Naive thymus-derived CD4-positive, alpha-beta T cell (primary cell): Measurements from ENCODE around the gene FSIP1. TPM values are rescaled to one million over a fixed set of nuclear protein-coding genes. Genes with fewer than 3 reads are reported as not detected.

Experiments
- ATAC-seq: fragments of 150-1000 bp; cut with Tn5 transposase; 2 replicates; pipeline ENCODE4 v1.10.0; 2021; ENCODE audit warnings: mild to moderate bottlenecking, moderate library complexity
- CTCF ChIA-PET: fragments of 350-600 bp; sonication (Branson Sonifier 250); formaldehyde crosslinking; loops from one replicate; lab custom pipeline; 2021; ENCODE audit warnings: antibody characterized with exemption; lab: Charles Lee
- POLR2A ChIA-PET: fragments of 350-600 bp; sonication (Branson Sonifier 250); formaldehyde crosslinking; loops from one replicate; lab custom pipeline; 2021; ENCODE audit warnings: antibody characterized with exemption, inconsistent platforms; lab: Charles Lee
- DNase-seq, 9 donors: peaks; one replicate each; pipeline versions ENCODE4 v3.0.0 to v3.0.0-alpha.2; 2020 to 2022; ENCODE audit warnings: mixed read lengths in 1 of 9
- H3K27ac ChIP-seq: one replicate; pipeline ENCODE4 v1.7.0; 2013; ENCODE audit warnings: mild to moderate bottlenecking, low read depth, low read length, moderate library complexity
- H3K27me3 ChIP-seq, 2 donors: one replicate each; pipeline ENCODE4 v1.7.0; 2013; ENCODE audit warnings: low read length in 2 of 2, mild to moderate bottlenecking in 2 of 2, moderate library complexity in 2 of 2; ENCODE audit not compliant: control insufficient read depth in 2 of 2, insufficient read depth in 2 of 2
- H3K36me3 ChIP-seq, 3 experiments: 1 replicate in 2 of 3; 2 replicates in 1 of 3; pipeline ENCODE4 v1.7.0; 2013; ENCODE audit warnings: low read length in 3 of 3, mild to moderate bottlenecking in 3 of 3, moderate library complexity in 1 of 3; ENCODE audit not compliant: insufficient read depth in 3 of 3, control insufficient read depth in 2 of 3
- H3K4me1 ChIP-seq, 2 donors: one replicate each; pipeline ENCODE4 v1.7.0; 2013; ENCODE audit warnings: low read length in 2 of 2, mild to moderate bottlenecking in 2 of 2, moderate library complexity in 1 of 2; ENCODE audit not compliant: control insufficient read depth in 2 of 2, insufficient read depth in 2 of 2
- H3K4me3 ChIP-seq: 2 replicates; pipeline ENCODE4 v1.7.0; 2013; ENCODE audit warnings: mild to moderate bottlenecking, low read length
- H3K9me3 ChIP-seq, 3 experiments: 1 replicate in 2 of 3; 2 replicates in 1 of 3; pipeline ENCODE4 v1.7.0; 2013; ENCODE audit warnings: low read length in 3 of 3; ENCODE audit not compliant: control insufficient read depth in 2 of 3
- H3K27ac Mint-ChIP-seq, 9 donors: one replicate each; pipeline ENCODE4 v1.8.0; 2020 to 2022; ENCODE audit warnings: mixed read lengths in 9 of 9, mild to moderate bottlenecking in 8 of 9, moderate library complexity in 5 of 9, inconsistent platforms in 2 of 9
- H3K27me3 Mint-ChIP-seq, 5 donors: one replicate each; pipeline ENCODE4 v1.8.0; 2021 to 2022; ENCODE audit warnings: mixed read lengths in 5 of 5, mild to moderate bottlenecking in 1 of 5
- H3K36me3 Mint-ChIP-seq, 5 donors: one replicate each; pipeline ENCODE4 v1.8.0; 2020 to 2022; ENCODE audit warnings: mixed read lengths in 5 of 5, mild to moderate bottlenecking in 3 of 5, inconsistent platforms in 1 of 5
- H3K4me1 Mint-ChIP-seq, 7 donors: one replicate each; pipeline ENCODE4 v1.8.0; 2020 to 2022; ENCODE audit warnings: mixed read lengths in 7 of 7, mild to moderate bottlenecking in 3 of 7, inconsistent platforms in 1 of 7
- H3K4me3 Mint-ChIP-seq, 10 donors: one replicate each; pipeline ENCODE4 v1.8.0; 2020 to 2022; ENCODE audit warnings: mild to moderate bottlenecking in 10 of 10, mixed read lengths in 10 of 10, moderate library complexity in 6 of 10, inconsistent platforms in 2 of 10
- H3K9me3 Mint-ChIP-seq, 11 donors: one replicate each; pipeline ENCODE4 v1.8.0; 2020 to 2022; ENCODE audit warnings: mixed read lengths in 11 of 11, mild to moderate bottlenecking in 4 of 11, inconsistent platforms in 1 of 11, moderate library complexity in 1 of 11
- intact Hi-C, 2 donors: fragments of 100-400 bp; cut with micrococcal nuclease; formaldehyde crosslinking; loops; one replicate each; pipeline ENCODE4 v1.15.1; 2023
- polyA plus RNA-seq, 2 donors: library from polyadenylated mRNA; unstranded; fragments of 300-500 nt; fragmentation: Illumina TruSeq; gene quantifications; one replicate each; pipeline ENCODE4 v1.2.3, GENCODE V29; 2021
- total RNA-seq, 6 experiments: library from RNA in 5 of 6; stranded (reverse) in 5 of 6; gene quantifications; 1 replicate in 5 of 6; 2 replicates in 1 of 6; pipeline ENCODE4 v1.2.3 and lab custom pipeline; 2021 to 2026

FSIP1 gene
- total and polyA plus RNA-seq, 7 experiments from 2014 or later: 0.14 to 0.51 (median 0.26) TPM; not detected in 1

DNA sequence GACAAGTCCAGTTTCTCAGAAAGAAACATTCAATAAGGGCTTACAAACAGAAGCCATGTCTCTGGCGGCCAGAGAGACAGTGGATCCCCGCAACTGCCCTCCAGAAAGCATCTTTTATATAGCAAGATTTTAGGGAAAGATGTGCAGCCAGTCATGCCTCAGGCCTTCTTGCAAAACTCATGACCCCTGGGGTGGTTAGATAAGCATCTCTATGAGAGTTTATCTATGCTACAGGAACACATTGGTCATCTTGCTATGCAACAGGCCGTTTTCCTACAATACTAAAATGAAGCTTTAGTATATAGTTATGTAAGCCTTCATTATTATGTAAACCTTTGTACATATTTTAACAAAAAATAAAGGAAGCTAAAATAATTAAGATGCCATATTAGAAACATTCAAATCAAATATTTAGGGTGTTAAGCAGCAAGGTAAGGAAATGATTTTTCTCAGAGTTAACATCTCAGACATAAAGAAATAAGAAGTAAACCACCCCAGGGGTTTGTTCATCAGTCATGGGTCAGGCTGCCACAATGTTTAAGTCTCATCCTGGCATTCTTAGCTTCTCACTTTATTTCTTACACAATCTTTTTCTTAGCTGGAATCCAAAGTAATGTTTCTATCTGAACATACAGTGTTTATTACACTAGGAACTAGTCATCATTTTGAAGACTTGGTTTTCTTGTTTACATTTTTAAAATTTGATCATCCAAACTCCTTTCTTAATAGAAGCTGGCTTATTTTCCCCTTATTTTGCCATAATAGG is 6.3 kb upstream of the FSIP1 start:
- H3K9me3 Mint-ChIP-seq: no peaks in the 10 kb centered on the region
- H3K36me3 ChIP-seq: no peaks in the 10 kb centered on the region
- H3K36me3 Mint-ChIP-seq: peaks cover 0 to 2% (median 0%) of the 10 kb centered on the region in 5 donors
- CTCF ChIA-PET: interaction anchor here (0.7 kb wide), 1 partner anchor 1225 kb away, joined by 3 read pairs; no protein-coding TSS in a partner anchor
- POLR2A ChIA-PET: interaction anchor here (1.3 kb wide), 1 partner anchor 485 kb away, joined by 3 read pairs; no protein-coding TSS in a partner anchor
- H3K27ac Mint-ChIP-seq: peak overlapping the region in 3 of 9 donors; percentile 1 to 67 (median 38)
- no peaks in the 10 kb centered on the region for H3K27me3 ChIP-seq
- DNase-seq (no peak), ATAC-seq (peak; percentile 38)
- peaks cover 2 to 3% of the 10 kb centered on the region in 2 donors for H3K4me1 ChIP-seq
- H3K27ac ChIP-seq: no peak overlapping the region
- no peak overlapping the region for H3K4me3 ChIP-seq
- H3K9me3 ChIP-seq: no peaks in the 10 kb centered on the region
- H3K27me3 Mint-ChIP-seq: peaks cover 0 to 13% (median 3%) of the 10 kb centered on the region in 5 donors
- H3K4me1 Mint-ChIP-seq: peaks cover 14 to 37% (median 28%) of the 10 kb centered on the region in 7 donors
- intact Hi-C loops: loop anchor here in 1 of 2 donors (5.0 to 10.0 kb wide), 2 partner anchors 318 to 806 kb away; partner anchors contain the start of genes BMF and KNL1
- H3K4me3 Mint-ChIP-seq: no peak overlapping the region

DNA sequence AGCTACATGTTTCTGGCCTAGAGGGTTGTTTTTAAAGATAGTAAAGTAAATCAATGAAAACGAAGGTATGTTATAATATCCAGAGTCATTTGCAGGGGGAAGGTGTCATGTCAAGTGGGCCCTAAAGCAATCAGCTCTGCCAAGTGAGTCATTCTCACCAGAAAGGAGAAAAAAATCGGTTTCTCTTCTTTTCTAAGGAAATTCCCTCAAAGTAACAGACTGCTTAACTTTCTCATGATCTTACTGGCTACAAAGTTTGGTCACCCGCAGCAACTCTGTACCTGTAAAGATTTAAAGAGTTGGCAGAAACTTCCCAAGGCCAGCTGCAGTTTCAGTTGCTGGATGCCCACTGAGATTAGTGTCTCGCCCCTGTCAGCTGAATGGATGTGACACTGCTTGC is 5.5 kb upstream of the FSIP1 start:
- no peaks in the 10 kb centered on the region for H3K9me3 ChIP-seq
- peak overlapping the region in 1 of 9 donors; percentile 49 for H3K27ac Mint-ChIP-seq
- ATAC-seq (no peak), DNase-seq (no peak)
- H3K9me3 Mint-ChIP-seq: no peaks in the 10 kb centered on the region
- no peak overlapping the region for H3K4me3 Mint-ChIP-seq
- CTCF ChIA-PET: interaction anchor here (0.8 kb wide), 1 partner anchor 491 kb away, joined by 4 read pairs; no protein-coding TSS in a partner anchor
- peaks cover 0 to 7% (median 0%) of the 10 kb centered on the region in 5 donors for H3K27me3 Mint-ChIP-seq
- no peaks in the 10 kb centered on the region for H3K36me3 ChIP-seq
- POLR2A ChIA-PET: no interaction called here
- peaks cover 23 to 44% (median 35%) of the 10 kb centered on the region in 7 donors for H3K4me1 Mint-ChIP-seq
- H3K4me3 ChIP-seq: no peak overlapping the region
- intact Hi-C loops: loop anchor here in 1 of 2 donors (5.0 to 10.0 kb wide), 2 partner anchors 319 to 807 kb away; partner anchors contain the start of genes BMF and KNL1
- H3K36me3 Mint-ChIP-seq: peaks cover 0 to 3% (median 0%) of the 10 kb centered on the region in 5 donors
- no peak overlapping the region for H3K27ac ChIP-seq
- H3K27me3 ChIP-seq: no peaks in the 10 kb centered on the region
- H3K4me1 ChIP-seq: peaks cover 11% of the 10 kb centered on the region in 2 donors

DNA sequence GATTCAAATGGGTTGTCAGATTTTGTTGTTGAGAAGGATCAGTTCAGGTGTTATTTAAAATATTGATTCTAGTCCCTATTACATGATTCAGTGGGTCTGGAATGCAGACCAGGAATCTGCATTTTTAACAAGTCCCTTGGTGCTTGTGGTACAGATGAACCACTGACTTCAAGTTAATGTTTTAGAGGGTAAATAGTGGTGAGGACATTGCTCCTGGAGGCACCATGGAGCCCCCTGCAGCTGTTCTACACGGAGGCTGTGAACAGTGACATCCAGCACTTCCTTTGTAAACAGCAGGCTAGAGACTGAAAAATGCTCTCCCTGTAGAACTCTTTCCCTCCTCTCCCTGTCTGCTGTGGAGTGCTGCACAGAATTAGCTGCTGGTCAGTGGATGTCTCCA is 4.8 kb upstream of the FSIP1 start:
- Mint-ChIP-seq H3K4me1 (peaks cover 25 to 45% (median 37%) of the 10 kb centered on the region in 7 donors), H3K27me3 (peaks cover 0 to 1% (median 0%) of the 10 kb centered on the region in 5 donors), H3K9me3 (no peaks in the 10 kb centered on the region), H3K27ac (peak overlapping the region in 2 of 9 donors; percentile 49 to 66), H3K36me3 (peaks cover 0 to 3% (median 0%) of the 10 kb centered on the region in 5 donors), H3K4me3 (no peak overlapping the region)
- ATAC-seq (no peak), DNase-seq (no peak)
- no peaks in the 10 kb centered on the region for H3K9me3 ChIP-seq
- H3K36me3 ChIP-seq: peaks cover 0 to 4% (median 0%) of the 10 kb centered on the region in 3 experiments
- no peak overlapping the region for H3K4me3 ChIP-seq
- POLR2A ChIA-PET: no interaction called here
- intact Hi-C loops: loop anchor here in 1 of 2 donors (5.0 to 10.0 kb wide), 2 partner anchors 320 to 807 kb away; partner anchors contain the start of genes BMF and KNL1
- H3K4me1 ChIP-seq: peaks cover 11% of the 10 kb centered on the region in 2 donors
- no peak overlapping the region for H3K27ac ChIP-seq
- CTCF ChIA-PET: interaction anchor here (0.7 to 0.8 kb wide), 4 partner anchors 85 to 492 kb away, joined by 3 to 6 read pairs (median 4); no protein-coding TSS in a partner anchor
- no peaks in the 10 kb centered on the region for H3K27me3 ChIP-seq

DNA sequence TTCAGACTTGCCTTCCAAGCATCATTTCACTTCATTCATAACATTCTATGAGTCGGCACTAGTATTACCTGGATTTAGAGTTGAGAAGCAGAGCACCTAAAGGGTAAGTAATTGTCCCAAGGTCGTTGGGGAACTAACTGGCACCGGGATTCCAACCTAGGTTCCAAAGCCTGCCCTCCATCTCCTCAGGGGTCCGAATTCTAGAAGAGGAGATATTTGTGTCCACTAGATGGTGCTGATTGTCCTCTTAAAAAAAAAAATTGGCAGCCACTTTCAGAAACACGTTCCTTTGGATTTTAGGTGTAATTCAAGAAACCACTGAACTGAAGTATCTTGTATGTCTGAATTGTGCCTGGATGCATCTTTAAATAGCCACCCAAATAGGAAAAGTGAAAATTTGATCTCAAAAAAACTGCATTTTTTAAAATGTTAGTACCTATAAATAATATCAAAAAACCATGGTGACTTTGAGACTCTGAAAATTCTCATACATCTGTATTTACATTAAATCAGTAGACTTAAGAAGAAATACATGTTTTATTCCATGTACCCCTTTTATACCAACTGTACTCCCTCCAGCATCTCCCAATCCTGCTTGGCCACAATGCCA is 3.9 kb upstream of the FSIP1 start:
- Mint-ChIP-seq H3K4me3 (no peak overlapping the region), H3K4me1 (peaks cover 29 to 54% (median 43%) of the 10 kb centered on the region in 7 donors), H3K36me3 (peaks cover 0 to 3% (median 0%) of the 10 kb centered on the region in 5 donors), H3K9me3 (no peaks in the 10 kb centered on the region), H3K27ac (peak overlapping the region in 6 of 9 donors; percentile 3 to 63 (median 30)), H3K27me3 (no peaks in the 10 kb centered on the region)
- ATAC-seq: no peak
- no peak overlapping the region for H3K4me3 ChIP-seq
- H3K27ac ChIP-seq: no peak overlapping the region
- no peaks in the 10 kb centered on the region for H3K27me3 ChIP-seq
- no peaks in the 10 kb centered on the region for H3K9me3 ChIP-seq
- POLR2A ChIA-PET: interaction anchor here (1.0 to 1.2 kb wide), 2 partner anchors 135 to 253 kb away, joined by 3 read pairs; no protein-coding TSS in a partner anchor
- CTCF ChIA-PET: interaction anchor here (0.7 kb wide), 3 partner anchors 86 to 486 kb away, joined by 3 to 6 read pairs (median 4); no protein-coding TSS in a partner anchor
- H3K4me1 ChIP-seq: peaks cover 14 to 18% of the 10 kb centered on the region in 2 donors
- H3K36me3 ChIP-seq: peaks cover 0 to 5% (median 0%) of the 10 kb centered on the region in 3 experiments
- intact Hi-C loops: loop anchor here (1.0 to 10.0 kb wide), 6 partner anchors 89 to 808 kb away; partner anchors contain the start of genes BMF (in 1 of the 2), KNL1 (in 1 of the 2) and SRP14 (in 1 of the 2)
- peak in 5 of 9 donors; percentile 30 to 51 (median 38) for DNase-seq

DNA sequence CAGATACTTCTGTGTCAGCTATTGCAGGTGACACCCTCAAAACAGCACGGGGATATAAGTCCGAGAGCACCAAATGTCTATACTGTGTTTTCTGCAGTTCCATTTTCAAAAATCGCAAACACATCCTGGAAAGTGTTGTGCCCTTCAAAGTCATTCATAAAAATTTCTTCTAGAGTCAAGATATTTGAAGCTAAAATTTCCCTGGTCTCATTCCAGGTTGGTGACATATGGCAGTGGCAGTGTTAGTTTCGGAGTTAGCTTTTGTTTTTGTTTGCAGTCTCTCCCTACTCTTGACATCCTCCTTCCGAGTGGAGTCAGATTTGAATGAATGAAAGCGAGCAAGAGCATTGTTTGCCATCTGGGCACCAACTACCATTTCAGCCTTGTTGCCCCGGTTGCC is 3.2 kb upstream of the FSIP1 start:
- ChIA-PET POLR2A (interaction anchor here (0.9 to 1.2 kb wide), 3 partner anchors 11 to 254 kb away, joined by 3 read pairs; no protein-coding TSS in a partner anchor), CTCF (interaction anchor here (0.7 to 1.9 kb wide), 2 partner anchors 321 to 488 kb away, joined by 3 to 8 read pairs; no protein-coding TSS in a partner anchor)
- no peak for DNase-seq
- intact Hi-C loops: loop anchor here (1.0 to 10.0 kb wide), 7 partner anchors 89 to 809 kb away; partner anchors contain the start of genes BMF (in 1 of the 2), KNL1 (in 1 of the 2) and SRP14 (in 1 of the 2)
- Mint-ChIP-seq H3K36me3 (peaks cover 0 to 3% (median 0%) of the 10 kb centered on the region in 5 donors), H3K4me1 (peaks cover 30 to 61% (median 50%) of the 10 kb centered on the region in 7 donors), H3K4me3 (no peak overlapping the region), H3K9me3 (no peaks in the 10 kb centered on the region), H3K27ac (peak overlapping the region in 5 of 9 donors; percentile 14 to 86 (median 30)), H3K27me3 (no peaks in the 10 kb centered on the region)
- Histone ChIP-seq H3K4me3 (no peak overlapping the region), H3K27ac (no peak overlapping the region), H3K4me1 (peaks cover 14 to 19% of the 10 kb centered on the region in 2 donors), H3K9me3 (no peaks in the 10 kb centered on the region), H3K36me3 (peaks cover 0 to 5% (median 0%) of the 10 kb centered on the region in 3 experiments), H3K27me3 (no peaks in the 10 kb centered on the region)
- no peak for ATAC-seq
